Measurements from ENCODE around the gene TRIM62. TPM values are rescaled to one million over a fixed set of nuclear protein-coding genes. Genes with fewer than 3 reads are reported as not detected.
A peak's percentile ranks its signal among the peaks of the same experiment; 100 is the strongest.

The TRIM62 gene
- total RNA-seq, 4 donors from 2014 or later: 25.8 to 41.4 (median 34.0) TPM

- DNase-seq (ENCODE audit: low spot score in 2 of 2): peak in 1 of 2 donors; percentile 78
- WGBS: 60% methylated on average over 5 of the region's 11 CpGs
- Histone ChIP-seq H3K9me3 (no peaks in the 10 kb centered on the region), H3K4me3 (no peak overlapping the region), H3K27me3 (no peaks in the 10 kb centered on the region), H3K36me3 (no peaks in the 10 kb centered on the region), H3K4me1 (peaks cover 33% of the 10 kb centered on the region), H3K27ac (peak overlapping the region; percentile 53)
- TF ChIP-seq POLR2AphosphoS5 (IDR thresholded peaks at IDR 0.05) (no peak), POLR2A (IDR thresholded peaks at IDR 0.05) (no peak), EP300 (IDR thresholded peaks at IDR 0.05) (no peak), CTCF (IDR thresholded peaks at IDR 0.05) (no peak)
Measured at GRCh38 chr1:33176362-33176850, 5.4 kb downstream of the TRIM62 start.

- Histone ChIP-seq H3K36me3 (no peaks in the 10 kb centered on the region), H3K9me3 (no peaks in the 10 kb centered on the region), H3K27ac (peak overlapping the region; percentile 53), H3K4me3 (no peak overlapping the region), H3K4me1 (peaks cover 28% of the 10 kb centered on the region), H3K27me3 (no peaks in the 10 kb centered on the region)
- no peak for DNase-seq (ENCODE audit: low spot score in 2 of 2)
- TF ChIP-seq EP300 (IDR thresholded peaks at IDR 0.05) (no peak), POLR2A (IDR thresholded peaks at IDR 0.05) (no peak)
- WGBS: 95% methylated on average over 2 of the region's 2 CpGs
Measured at GRCh38 chr1:33175865-33176264, 6.0 kb downstream of the TRIM62 start.

- DNase-seq (ENCODE audit: low spot score in 2 of 2): no peak
- TF ChIP-seq POLR2AphosphoS5 (IDR thresholded peaks at IDR 0.05) (no peak), POLR2A (IDR thresholded peaks at IDR 0.05) (no peak)
- WGBS: 59% methylated on average over 4 of the region's 4 CpGs
- Histone ChIP-seq H3K4me1 (peaks cover 15% of the 10 kb centered on the region), H3K27ac (no peak overlapping the region), H3K9me3 (no peaks in the 10 kb centered on the region), H3K36me3 (no peaks in the 10 kb centered on the region), H3K27me3 (no peaks in the 10 kb centered on the region), H3K4me3 (no peak overlapping the region)
Measured at GRCh38 chr1:33173091-33173490, 8.8 kb downstream of the TRIM62 start.

GRCh38 chr1:33171977-33172813 lies 9.6 kb downstream of the TRIM62 start:
- Histone ChIP-seq H3K4me1 (peaks cover 10% of the 10 kb centered on the region), H3K36me3 (no peaks in the 10 kb centered on the region), H3K4me3 (no peak overlapping the region), H3K9me3 (no peaks in the 10 kb centered on the region), H3K27me3 (no peaks in the 10 kb centered on the region), H3K27ac (no peak overlapping the region)
- no peak for TF ChIP-seq POLR2AphosphoS5 (IDR thresholded peaks at IDR 0.05)
- TF ChIP-seq POLR2A (IDR thresholded peaks at IDR 0.05): no peak
- no peak for TF ChIP-seq CTCF (IDR thresholded peaks at IDR 0.05)
- TF ChIP-seq EP300 (IDR thresholded peaks at IDR 0.05): no peak
- no peak for DNase-seq (ENCODE audit: low spot score in 2 of 2)
- 65% methylated on average over 8 of the region's 9 CpGs for WGBS

GRCh38 chr1:33170351-33171274 lies 11.2 kb downstream of the TRIM62 start:
- Histone ChIP-seq H3K36me3 (no peaks in the 10 kb centered on the region), H3K4me1 (no peaks in the 10 kb centered on the region), H3K9me3 (no peaks in the 10 kb centered on the region), H3K27ac (no peak overlapping the region), H3K4me3 (no peak overlapping the region), H3K27me3 (no peaks in the 10 kb centered on the region)
- WGBS: 85% methylated on average over 13 of the region's 13 CpGs
- DNase-seq (ENCODE audit: low spot score in 2 of 2): no peak
- TF ChIP-seq POLR2AphosphoS5 (IDR thresholded peaks at IDR 0.05) (no peak), POLR2A (IDR thresholded peaks at IDR 0.05) (no peak), CTCF (IDR thresholded peaks at IDR 0.05) (no peak), EP300 (IDR thresholded peaks at IDR 0.05) (no peak)

Data from suprapubic skin (tissue), 4 donors.